BLaER1 (cell line): ENCODE measurements around the gene RRM1.
A peak's percentile ranks its signal among the peaks of the same experiment; 100 is the strongest.
"Not testable (repeated sequence)": the region's sequence is repeated elsewhere in the genome, so short reads cannot be mapped to it uniquely, and the experiment has no call there.

Experiments
- H3K27ac ChIP-seq: shearing (Covaris generic); formaldehyde crosslinking; 2 replicates; pipeline ENCODE4 v1.8.1; 2022
- H3K27me3 ChIP-seq: shearing (Covaris generic); formaldehyde crosslinking; 2 replicates; pipeline ENCODE4 v1.8.1; 2022
- H3K36me3 ChIP-seq: shearing (Covaris generic); formaldehyde crosslinking; 2 replicates; pipeline ENCODE4 v1.8.1; 2022
- H3K4me1 ChIP-seq: shearing (Covaris generic); formaldehyde crosslinking; 2 replicates; pipeline ENCODE4 v1.8.1; 2022
- H3K4me2 ChIP-seq: shearing (Covaris generic); formaldehyde crosslinking; 2 replicates; pipeline ENCODE4 v1.8.1; 2022
- H3K4me3 ChIP-seq: shearing (Covaris generic); formaldehyde crosslinking; 2 replicates; pipeline ENCODE4 v1.8.1; 2022
- H3K9ac ChIP-seq: shearing (Covaris generic); formaldehyde crosslinking; 2 replicates; pipeline ENCODE4 v1.8.1; 2022
- H3K9me3 ChIP-seq: shearing (Covaris generic); formaldehyde crosslinking; 2 replicates; pipeline ENCODE4 v1.8.1; 2022
- H4K20me1 ChIP-seq: shearing (Covaris generic); formaldehyde crosslinking; 2 replicates; pipeline ENCODE4 v1.8.1; 2022
- Cebpa-rat ChIP-seq: shearing (Covaris generic); IDR thresholded peaks from 2 replicates; pipeline ENCODE4 v1.8.1; 2022

Gene RRM1

GRCh38 chr11:4094348-4095291 is at the start of gene RRM1:
Gene RRM1 (plus strand): TSS chr11:4094799. CDS start chr11:4095013, 214 bp downstream.
- Histone ChIP-seq H3K36me3 (peaks cover 21% of the 10 kb centered on the region), H4K20me1 (no peaks in the 10 kb centered on the region), H3K4me1 (peaks cover 64% of the 10 kb centered on the region), H3K27ac (peak within 1 kb of the TSS; percentile 86), H3K9ac (peak within 1 kb of the TSS; percentile 88), H3K4me3 (peak within 1 kb of the TSS; percentile 82), H3K4me2 (peak within 1 kb of the TSS; percentile 83), H3K9me3 (no peaks in the 10 kb centered on the region), H3K27me3 (no peaks in the 10 kb centered on the region)
- TF ChIP-seq Cebpa-rat: no peak

- no peak overlapping the region for H3K4me3 ChIP-seq
- H3K4me2 ChIP-seq: no peak overlapping the region
- H4K20me1 ChIP-seq: no peaks in the 10 kb centered on the region
- no peak overlapping the region for H3K27ac ChIP-seq
- H3K36me3 ChIP-seq: no peaks in the 10 kb centered on the region
- no peak overlapping the region for H3K9ac ChIP-seq
- no peaks in the 10 kb centered on the region for H3K9me3 ChIP-seq
- H3K27me3 ChIP-seq: no peaks in the 10 kb centered on the region
- TF ChIP-seq Cebpa-rat: no peak
- no peaks in the 10 kb centered on the region for H3K4me1 ChIP-seq
Observed at GRCh38 chr11:4044976-4045646, 49.5 kb upstream of the RRM1 start.

GRCh38 chr11:4048340-4048739 is 46.3 kb upstream of the RRM1 start:
- no peak for TF ChIP-seq Cebpa-rat
- Histone ChIP-seq H3K9ac (no peak overlapping the region), H3K36me3 (0 out of 2 replicates have a peak, but pooled peaks cover 3% of the 10 kb centered on the region), H4K20me1 (no peaks in the 10 kb centered on the region), H3K4me1 (no peaks in the 10 kb centered on the region), H3K4me3 (no peak overlapping the region), H3K27ac (no peak overlapping the region), H3K27me3 (no peaks in the 10 kb centered on the region), H3K9me3 (0 out of 2 replicates have a peak, but pooled peaks cover 5% of the 10 kb centered on the region), H3K4me2 (no peak overlapping the region)

- Histone ChIP-seq H3K4me1 (no peaks in the 10 kb centered on the region), H3K4me3 (no peak overlapping the region), H3K9me3 (0 out of 2 replicates have a peak, but pooled peaks cover 5% of the 10 kb centered on the region), H3K36me3 (0 out of 2 replicates have a peak, but pooled peaks cover 3% of the 10 kb centered on the region), H3K9ac (no peak overlapping the region), H3K4me2 (no peak overlapping the region), H3K27ac (no peak overlapping the region), H3K27me3 (no peaks in the 10 kb centered on the region), H4K20me1 (no peaks in the 10 kb centered on the region)
- TF ChIP-seq Cebpa-rat: no peak
Observed at GRCh38 chr11:4049006-4049405, 45.6 kb upstream of the RRM1 start.

- no peaks in the 10 kb centered on the region for H3K27me3 ChIP-seq
- TF ChIP-seq Cebpa-rat: no peak
- H3K4me3 ChIP-seq: no peak overlapping the region
- no peak overlapping the region for H3K27ac ChIP-seq
- no peak overlapping the region for H3K4me2 ChIP-seq
- H3K9ac ChIP-seq: no peak overlapping the region
- H3K9me3 ChIP-seq: 0 out of 2 replicates have a peak, but pooled peaks cover 5% of the 10 kb centered on the region
- H3K4me1 ChIP-seq: no peaks in the 10 kb centered on the region
- H3K36me3 ChIP-seq: 0 out of 2 replicates have a peak, but pooled peaks cover 3% of the 10 kb centered on the region
- no peaks in the 10 kb centered on the region for H4K20me1 ChIP-seq
Observed at GRCh38 chr11:4050138-4050537, 44.5 kb upstream of the RRM1 start.

GRCh38 chr11:4053200-4053599 is 41.4 kb upstream of the RRM1 start:
- H3K4me1 ChIP-seq: peaks cover 17% of the 10 kb centered on the region
- H3K9me3 ChIP-seq, H3K27ac ChIP-seq, H4K20me1 ChIP-seq, H3K27me3 ChIP-seq, H3K36me3 ChIP-seq, H3K4me2 ChIP-seq, H3K4me3 ChIP-seq, H3K9ac ChIP-seq: not testable (repeated sequence)

GRCh38 chr11:4054643-4055042 is 40.0 kb upstream of the RRM1 start:
- Histone ChIP-seq H3K4me1 (peaks cover 29% of the 10 kb centered on the region), H3K27me3 (no peaks in the 10 kb centered on the region), H3K36me3 (peaks cover 9% of the 10 kb centered on the region), H4K20me1 (no peaks in the 10 kb centered on the region), H3K9me3 (0 out of 2 replicates have a peak, but pooled peaks cover 5% of the 10 kb centered on the region), H3K9ac (no peak overlapping the region), H3K27ac (no peak overlapping the region), H3K4me3 (no peak overlapping the region), H3K4me2 (no peak overlapping the region)
- TF ChIP-seq Cebpa-rat: no peak

- peak overlapping the region; percentile 67; the same call in 1 of the 2 replicates for H3K4me2 ChIP-seq
- H3K9ac ChIP-seq: no peak overlapping the region
- no peaks in the 10 kb centered on the region for H3K27me3 ChIP-seq
- H3K9me3 ChIP-seq: no peaks in the 10 kb centered on the region
- H3K36me3 ChIP-seq: peaks cover 24% of the 10 kb centered on the region
- peaks cover 29% of the 10 kb centered on the region for H3K4me1 ChIP-seq
- TF ChIP-seq Cebpa-rat: no peak
- peak overlapping the region; percentile 50; the same call in 1 of the 2 replicates for H3K27ac ChIP-seq
- H4K20me1 ChIP-seq: no peaks in the 10 kb centered on the region
- H3K4me3 ChIP-seq: no peak overlapping the region
Observed at GRCh38 chr11:4059424-4059823, 35.2 kb upstream of the RRM1 start.

- no peaks in the 10 kb centered on the region for H4K20me1 ChIP-seq
- H3K4me3 ChIP-seq: no peak overlapping the region
- H3K27me3 ChIP-seq: no peaks in the 10 kb centered on the region
- no peak overlapping the region for H3K9ac ChIP-seq
- H3K9me3 ChIP-seq: no peaks in the 10 kb centered on the region
- H3K4me1 ChIP-seq: peaks cover 29% of the 10 kb centered on the region
- H3K27ac ChIP-seq: no peak overlapping the region
- no peak for TF ChIP-seq Cebpa-rat
- no peak overlapping the region for H3K4me2 ChIP-seq
- peaks cover 24% of the 10 kb centered on the region for H3K36me3 ChIP-seq
Observed at GRCh38 chr11:4060182-4060923, 34.2 kb upstream of the RRM1 start.
